Heart left ventricle (tissue), 16 donors: ENCODE data around the gene SLC9A3. TPM values are rescaled to one million over a fixed set of nuclear protein-coding genes. Genes with fewer than 3 reads are reported as not detected.

ENCODE experiments used
- ATAC-seq, 4 donors: fragments of 200-7000 bp; cut with Tn5 transposase; one replicate each; pipeline ENCODE4 v1.9.1; 2020 to 2022; ENCODE audit warnings: moderate library complexity in 4 of 4, mild to moderate bottlenecking in 3 of 4, moderate number of reproducible peaks in 1 of 4
- DNase-seq, 5 donors: peaks; one replicate each; pipeline ENCODE4 v3.0.0-alpha.2; 2020
- H3K27ac ChIP-seq, 12 donors: fragments of 200-600 bp; sonication (generic) in 4 of 12; one replicate each; pipeline versions ENCODE4 v1.5.0 to v1.8.0; 2016 to 2022; ENCODE audit warnings: mild to moderate bottlenecking in 2 of 12
- H3K27me3 ChIP-seq, 9 donors: fragments of 200-600 bp; sonication (generic) in 2 of 9; one replicate each; pipeline versions ENCODE4 v1.5.1 to v1.8.0; 2016 to 2022; ENCODE audit warnings: mild to moderate bottlenecking in 3 of 9
- H3K36me3 ChIP-seq, 9 donors: fragments of 200-600 bp; sonication (generic) in 2 of 9; one replicate each; pipeline versions ENCODE4 v1.5.0 to v1.8.0; 2018 to 2022; ENCODE audit warnings: mild to moderate bottlenecking in 2 of 9
- H3K4me1 ChIP-seq, 12 donors: fragments of 200-600 bp; sonication (generic) in 4 of 12; one replicate each; pipeline versions ENCODE4 v1.5.0 to v1.8.0; 2016 to 2022; ENCODE audit warnings: mild to moderate bottlenecking in 3 of 12
- H3K4me3 ChIP-seq, 12 donors: fragments of 200-600 bp; sonication (generic) in 4 of 12; one replicate each; pipeline versions ENCODE4 v1.5.0 to v1.8.0; 2017 to 2022; ENCODE audit warnings: mild to moderate bottlenecking in 9 of 12, moderate library complexity in 4 of 12
- H3K9me3 ChIP-seq, 12 donors: fragments of 200-600 bp; sonication (generic) in 4 of 12; one replicate each; pipeline versions ENCODE4 v1.5.0 to v1.8.0; 2016 to 2022; ENCODE audit warnings: mild to moderate bottlenecking in 1 of 12
- CTCF ChIP-seq, 12 donors: fragments of 200-600 bp; sonication (generic) in 4 of 12; IDR thresholded peaks; one replicate each; pipeline versions ENCODE4 v1.5.0 to v1.8.0; 2018 to 2022; ENCODE audit warnings: antibody characterized with exemption in 12 of 12, mild to moderate bottlenecking in 5 of 12
- POLR2A ChIP-seq, 2 donors: fragments of 450-650 bp; IDR thresholded peaks; one replicate each; pipeline ENCODE4 v1.6.1; 2017; ENCODE audit warnings: antibody characterized with exemption in 2 of 2, mild to moderate bottlenecking in 2 of 2, moderate library complexity in 2 of 2
- WGBS, 4 donors: extraction: QIAGEN DNeasy Blood & Tissue Kit in 2 of 4; methylation state at CpG; one replicate each; pipeline versions ENCODE4 v1.1.5 to v1.1.7; 2013 to 2018; 5-methylcytosine and 5-hydroxymethylcytosine counted together
- intact Hi-C, 10 donors: fragments of 100-400 bp; cut with DNase I; formaldehyde crosslinking; loops; one replicate each; pipeline versions ENCODE4 v1.11.1 to v1.14.2; 2022
- polyA plus RNA-seq, 2 donors: library from polyadenylated mRNA; stranded (reverse); fragments of 200-250 nt; gene quantifications; one replicate each; pipeline ENCODE4 v1.2.3, GENCODE V29; 2013
- total RNA-seq, 9 donors: library from RNA; depleted of rRNA in 2 of 9; stranded (reverse); fragments of >200 nt in 2 of 9; fragmentation: NEBNext Ultra II Directional in 3 of 9; extraction: Animal tissue kit (Norgen Biotek cat#: 25700) in 3 of 9; gene quantifications; one replicate each; pipeline versions ENCODE4 v1.1.0 to v1.2.4, GENCODE V29; 2016 to 2023
- donor health status: ischemic (EF 13 %, LVEDD 7.1; RV severe dilation, severe dysfunction).
- donor health status: healthy with polysubstance abuse.
- donor health status: DM: no; HTN: yes; CAD: no.
- donor health status: DM: no; HTN: no; CAD: no.
- donor health status: ischemic (EF 25% LVEDD 6.9; RV normal size, moderate dysfunction).
- donor health status: ischemic (EF 25% LVEDD 5.7; RV mildly dilated, moderate dysfunction).
- donor health status: healthy.
- donor health status: DM: yes; HTN: yes; CAD: no.
- donor health status: ischemic (EF 35%, LVEDD 5.7; RV mildly dilated, moderate dysfunction).
- donor health status: nonischemic (EF 11% LVEDD 7.7; RV severe dilation, severe dysfunction).
- donor health status: DM: yes; HTN: yes; CAD: no.
- donor health status: PGD.
- donor health status: ischemic (EF 29% LVEDD 5.4; RV normal size, mild dysfunction).
- donor health status: nonischemic (EF 23%, LVEDD 6.1; RV moderate dilation, normal function).

SLC9A3 gene
- total and polyA plus RNA-seq, 11 donors, result 0.50 to 3.8 (median 1.0) TPM

GRCh38 chr5:425714-426113, 98.5 kb downstream of the SLC9A3 start:
- Histone ChIP-seq H3K27me3 (peaks cover 0 to 5% (median 0%) of the 10 kb centered on the region in 9 donors), H3K4me1 (peaks cover 0 to 5% (median 0%) of the 10 kb centered on the region in 12 donors), H3K36me3 (no peaks in the 10 kb centered on the region), H3K9me3 (no peaks in the 10 kb centered on the region), H3K27ac (no peak overlapping the region), H3K4me3 (no peak overlapping the region)
- WGBS, 4 donors, result 64 to 75% (median 69%) methylated on average over 5 of the region's 5 CpGs
- DNase-seq, result peak in 1 of 5 donors; percentile 22
- no peak for ATAC-seq
- intact Hi-C loops, result no loop called here
- TF ChIP-seq POLR2A (IDR thresholded peaks at IDR 0.05), result no peak
- peak in 1 of 12 donors; percentile 10 for TF ChIP-seq CTCF (IDR thresholded peaks at IDR 0.05)

- no peak for ATAC-seq
- TF ChIP-seq CTCF (IDR thresholded peaks at IDR 0.05) (no peak), POLR2A (IDR thresholded peaks at IDR 0.05) (no peak)
- Histone ChIP-seq H3K9me3 (no peaks in the 10 kb centered on the region), H3K4me1 (peaks cover 0 to 5% (median 0%) of the 10 kb centered on the region in 12 donors), H3K27ac (peak overlapping the region in 1 of 12 donors; percentile 49), H3K27me3 (peaks cover 0 to 5% (median 0%) of the 10 kb centered on the region in 9 donors), H3K4me3 (no peak overlapping the region), H3K36me3 (no peaks in the 10 kb centered on the region)
- DNase-seq, result peak in 1 of 5 donors; percentile 47
- 86 to 88% (median 86%) methylated on average over 8 to 11 of the region's 11 CpGs for WGBS, 4 donors
- intact Hi-C loops, result no loop called here
Observed at GRCh38 chr5:424301-425110, 99.7 kb downstream of the SLC9A3 start.

- intact Hi-C loops, result no loop called here
- H3K27me3 ChIP-seq, result peaks cover 0 to 5% (median 0%) of the 10 kb centered on the region in 9 donors
- H3K9me3 ChIP-seq, result no peaks in the 10 kb centered on the region
- TF ChIP-seq CTCF (IDR thresholded peaks at IDR 0.05), result no peak
- no peak for TF ChIP-seq POLR2A (IDR thresholded peaks at IDR 0.05)
- WGBS, 4 donors, result 81 to 85% (median 82%) methylated on average over 22 to 24 of the region's 24 CpGs
- no peak overlapping the region for H3K4me3 ChIP-seq
- H3K4me1 ChIP-seq, result peaks cover 0 to 5% (median 0%) of the 10 kb centered on the region in 12 donors
- ATAC-seq (peak in 1 of 4 donors; percentile 20), DNase-seq (peak in 1 of 5 donors; percentile 54)
- no peaks in the 10 kb centered on the region for H3K36me3 ChIP-seq
- H3K27ac ChIP-seq, result no peak overlapping the region
Observed at GRCh38 chr5:423626-424261, 100.5 kb downstream of the SLC9A3 start.

GRCh38 chr5:423233-423565, 101.0 kb downstream of the SLC9A3 start:
- 59 to 84% (median 66%) methylated on average over 9 of the region's 9 CpGs for WGBS, 4 donors
- no peaks in the 10 kb centered on the region for H3K9me3 ChIP-seq
- TF ChIP-seq CTCF (IDR thresholded peaks at IDR 0.05) (no peak), POLR2A (IDR thresholded peaks at IDR 0.05) (no peak)
- no peak overlapping the region for H3K27ac ChIP-seq
- H3K36me3 ChIP-seq, result no peaks in the 10 kb centered on the region
- peaks cover 0 to 5% (median 0%) of the 10 kb centered on the region in 12 donors for H3K4me1 ChIP-seq
- intact Hi-C loops, result no loop called here
- DNase-seq (peak in 1 of 5 donors; percentile 28), ATAC-seq (no peak)
- H3K27me3 ChIP-seq, result peaks cover 0 to 5% (median 0%) of the 10 kb centered on the region in 9 donors
- no peak overlapping the region for H3K4me3 ChIP-seq
